Liver (tissue), 3 donors: Measurements from ENCODE around the gene PRR13.

Experiments
- EGR1 ChIP-seq, 2 donors: IDR thresholded peaks; 2 replicates each; pipeline ENCODE4 v1.6.1; 2016 to 2018; ENCODE audit warnings: antibody characterized with exemption in 2 of 2, low read depth in 2 of 2
- FOXA2 ChIP-seq: IDR thresholded peaks from 2 replicates; pipeline ENCODE4 v1.6.1; 2016; ENCODE audit warnings: antibody characterized with exemption
- GABPA ChIP-seq, 2 donors: IDR thresholded peaks in 1 of 2; conservative IDR thresholded peaks in 1 of 2; 2 replicates each; pipeline ENCODE4 v1.6.1; 2016; ENCODE audit warnings: antibody characterized with exemption in 2 of 2, mild to moderate bottlenecking in 1 of 2, moderate library complexity in 1 of 2
- HNF4A ChIP-seq, 2 donors: conservative IDR thresholded peaks; 2 replicates each; pipeline ENCODE4 v1.6.1; 2016; ENCODE audit warnings: antibody characterized with exemption in 2 of 2, mild to moderate bottlenecking in 2 of 2
- JUND ChIP-seq, 2 donors: IDR thresholded peaks; 2 replicates each; pipeline ENCODE4 v1.6.1; 2016; ENCODE audit warnings: antibody characterized with exemption in 2 of 2
- RAD21 ChIP-seq, 2 donors: IDR thresholded peaks; 2 replicates each; pipeline ENCODE4 v1.6.1; 2016; ENCODE audit warnings: antibody characterized with exemption in 2 of 2, mild to moderate bottlenecking in 2 of 2
- SP1 ChIP-seq: IDR thresholded peaks from 2 replicates; pipeline ENCODE4 v1.6.1; 2018; ENCODE audit warnings: antibody characterized with exemption, mild to moderate bottlenecking
- TAF1 ChIP-seq: conservative IDR thresholded peaks from 2 replicates; pipeline ENCODE4 v1.6.1; 2016; ENCODE audit warnings: antibody characterized with exemption, mild to moderate bottlenecking
- YY1 ChIP-seq: IDR thresholded peaks from 2 replicates; pipeline ENCODE4 v1.6.1; 2016; ENCODE audit warnings: antibody characterized with exemption, mild to moderate bottlenecking
- TF ChIP-seq, protein P1 (sequence below): IDR thresholded peaks from 2 replicates; pipeline ENCODE4 v1.6.1; 2016; ENCODE audit warnings: antibody characterized with exemption
- TF ChIP-seq, protein P2 (sequence below): fragments of 150-350 bp; IDR thresholded peaks from 2 replicates; pipeline ENCODE4 v1.5.1; 2017; ENCODE audit warnings: improper control_type of control experiment, low read depth, low read length; ENCODE audit not compliant: missing input control
- TF ChIP-seq, protein P3 (sequence below): IDR thresholded peaks from 2 replicates; pipeline ENCODE4 v1.6.1; 2016; ENCODE audit warnings: antibody characterized with exemption
- TF ChIP-seq, protein P4 (sequence below): IDR thresholded peaks from 2 replicates; pipeline ENCODE4 v1.6.1; 2016; ENCODE audit warnings: antibody characterized with exemption, mild to moderate bottlenecking
- donor health status: healthy.
- donor health status: healthy.

DNA sequence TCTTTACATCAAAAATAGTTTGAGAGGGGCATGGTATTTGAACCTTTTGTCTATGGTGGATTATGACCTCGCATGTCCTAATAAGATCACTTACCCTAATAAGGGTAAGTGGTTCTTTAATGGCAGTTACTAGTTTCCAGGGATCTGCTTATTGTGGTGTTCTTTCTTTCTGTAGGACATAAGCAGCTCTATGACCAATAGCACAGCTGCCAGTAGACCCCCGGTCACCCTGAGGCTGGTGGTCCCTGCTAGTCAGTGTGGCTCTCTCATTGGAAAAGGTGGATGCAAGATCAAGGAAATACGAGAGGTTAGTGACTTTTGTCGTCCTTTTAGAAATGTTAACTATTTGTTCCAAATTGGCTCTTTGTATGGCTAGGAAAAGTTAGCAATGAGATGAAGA lies 17.6 kb downstream of the PRR13 start:
- TF ChIP-seq, protein P1, sequence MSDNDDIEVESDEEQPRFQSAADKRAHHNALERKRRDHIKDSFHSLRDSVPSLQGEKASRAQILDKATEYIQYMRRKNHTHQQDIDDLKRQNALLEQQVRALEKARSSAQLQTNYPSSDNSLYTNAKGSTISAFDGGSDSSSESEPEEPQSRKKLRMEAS: no peak
- TF ChIP-seq, protein P2, sequence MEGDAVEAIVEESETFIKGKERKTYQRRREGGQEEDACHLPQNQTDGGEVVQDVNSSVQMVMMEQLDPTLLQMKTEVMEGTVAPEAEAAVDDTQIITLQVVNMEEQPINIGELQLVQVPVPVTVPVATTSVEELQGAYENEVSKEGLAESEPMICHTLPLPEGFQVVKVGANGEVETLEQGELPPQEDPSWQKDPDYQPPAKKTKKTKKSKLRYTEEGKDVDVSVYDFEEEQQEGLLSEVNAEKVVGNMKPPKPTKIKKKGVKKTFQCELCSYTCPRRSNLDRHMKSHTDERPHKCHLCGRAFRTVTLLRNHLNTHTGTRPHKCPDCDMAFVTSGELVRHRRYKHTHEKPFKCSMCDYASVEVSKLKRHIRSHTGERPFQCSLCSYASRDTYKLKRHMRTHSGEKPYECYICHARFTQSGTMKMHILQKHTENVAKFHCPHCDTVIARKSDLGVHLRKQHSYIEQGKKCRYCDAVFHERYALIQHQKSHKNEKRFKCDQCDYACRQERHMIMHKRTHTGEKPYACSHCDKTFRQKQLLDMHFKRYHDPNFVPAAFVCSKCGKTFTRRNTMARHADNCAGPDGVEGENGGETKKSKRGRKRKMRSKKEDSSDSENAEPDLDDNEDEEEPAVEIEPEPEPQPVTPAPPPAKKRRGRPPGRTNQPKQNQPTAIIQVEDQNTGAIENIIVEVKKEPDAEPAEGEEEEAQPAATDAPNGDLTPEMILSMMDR: no peak
- no peak for TF ChIP-seq RAD21 (IDR thresholded peaks at IDR 0.05)
- no peak for TF ChIP-seq JUND (IDR thresholded peaks at IDR 0.05)
- no peak for TF ChIP-seq FOXA2
- TF ChIP-seq, protein P3, sequence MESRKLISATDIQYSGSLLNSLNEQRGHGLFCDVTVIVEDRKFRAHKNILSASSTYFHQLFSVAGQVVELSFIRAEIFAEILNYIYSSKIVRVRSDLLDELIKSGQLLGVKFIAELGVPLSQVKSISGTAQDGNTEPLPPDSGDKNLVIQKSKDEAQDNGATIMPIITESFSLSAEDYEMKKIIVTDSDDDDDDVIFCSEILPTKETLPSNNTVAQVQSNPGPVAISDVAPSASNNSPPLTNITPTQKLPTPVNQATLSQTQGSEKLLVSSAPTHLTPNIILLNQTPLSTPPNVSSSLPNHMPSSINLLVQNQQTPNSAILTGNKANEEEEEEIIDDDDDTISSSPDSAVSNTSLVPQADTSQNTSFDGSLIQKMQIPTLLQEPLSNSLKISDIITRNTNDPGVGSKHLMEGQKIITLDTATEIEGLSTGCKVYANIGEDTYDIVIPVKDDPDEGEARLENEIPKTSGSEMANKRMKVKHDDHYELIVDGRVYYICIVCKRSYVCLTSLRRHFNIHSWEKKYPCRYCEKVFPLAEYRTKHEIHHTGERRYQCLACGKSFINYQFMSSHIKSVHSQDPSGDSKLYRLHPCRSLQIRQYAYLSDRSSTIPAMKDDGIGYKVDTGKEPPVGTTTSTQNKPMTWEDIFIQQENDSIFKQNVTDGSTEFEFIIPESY: no peak
- TF ChIP-seq, protein P4, sequence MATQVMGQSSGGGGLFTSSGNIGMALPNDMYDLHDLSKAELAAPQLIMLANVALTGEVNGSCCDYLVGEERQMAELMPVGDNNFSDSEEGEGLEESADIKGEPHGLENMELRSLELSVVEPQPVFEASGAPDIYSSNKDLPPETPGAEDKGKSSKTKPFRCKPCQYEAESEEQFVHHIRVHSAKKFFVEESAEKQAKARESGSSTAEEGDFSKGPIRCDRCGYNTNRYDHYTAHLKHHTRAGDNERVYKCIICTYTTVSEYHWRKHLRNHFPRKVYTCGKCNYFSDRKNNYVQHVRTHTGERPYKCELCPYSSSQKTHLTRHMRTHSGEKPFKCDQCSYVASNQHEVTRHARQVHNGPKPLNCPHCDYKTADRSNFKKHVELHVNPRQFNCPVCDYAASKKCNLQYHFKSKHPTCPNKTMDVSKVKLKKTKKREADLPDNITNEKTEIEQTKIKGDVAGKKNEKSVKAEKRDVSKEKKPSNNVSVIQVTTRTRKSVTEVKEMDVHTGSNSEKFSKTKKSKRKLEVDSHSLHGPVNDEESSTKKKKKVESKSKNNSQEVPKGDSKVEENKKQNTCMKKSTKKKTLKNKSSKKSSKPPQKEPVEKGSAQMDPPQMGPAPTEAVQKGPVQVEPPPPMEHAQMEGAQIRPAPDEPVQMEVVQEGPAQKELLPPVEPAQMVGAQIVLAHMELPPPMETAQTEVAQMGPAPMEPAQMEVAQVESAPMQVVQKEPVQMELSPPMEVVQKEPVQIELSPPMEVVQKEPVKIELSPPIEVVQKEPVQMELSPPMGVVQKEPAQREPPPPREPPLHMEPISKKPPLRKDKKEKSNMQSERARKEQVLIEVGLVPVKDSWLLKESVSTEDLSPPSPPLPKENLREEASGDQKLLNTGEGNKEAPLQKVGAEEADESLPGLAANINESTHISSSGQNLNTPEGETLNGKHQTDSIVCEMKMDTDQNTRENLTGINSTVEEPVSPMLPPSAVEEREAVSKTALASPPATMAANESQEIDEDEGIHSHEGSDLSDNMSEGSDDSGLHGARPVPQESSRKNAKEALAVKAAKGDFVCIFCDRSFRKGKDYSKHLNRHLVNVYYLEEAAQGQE: no peak
- TF ChIP-seq TAF1: no peak
- TF ChIP-seq HNF4A (conservative IDR thresholded peaks at IDR 0.05): no peak
- no peak for TF ChIP-seq SP1
- no peak for TF ChIP-seq GABPA (IDR thresholded peaks at IDR 0.05 in 1 of 2, conservative IDR thresholded peaks at IDR 0.05 in 1 of 2)
- TF ChIP-seq YY1: no peak
- TF ChIP-seq EGR1 (IDR thresholded peaks at IDR 0.05; ENCODE audit: low read depth in 2 of 2): no peak
